ENCODE measurements around the gene SLC4A1AP.
"Not testable (repeated sequence)": the region's sequence is repeated elsewhere in the genome, so short reads cannot be mapped to it uniquely, and the experiment has no call there.

SLC4A1AP gene

GRCh38 chr2:27647737-27648136 is 16.0 kb upstream of the SLC4A1AP start:
- DNase-seq (ENCODE audit: low read depth in 3 of 3, low spot score in 1 of 3): no peak

- DNase-seq (ENCODE audit: low read depth in 3 of 3, low spot score in 1 of 3): no peak
Observed at GRCh38 chr2:27651056-27651455, 12.6 kb upstream of the SLC4A1AP start.

- DNase-seq (ENCODE audit: low read depth in 3 of 3, low spot score in 1 of 3): no peak
Observed at GRCh38 chr2:27652341-27652740, 11.3 kb upstream of the SLC4A1AP start.

- no peak for DNase-seq (ENCODE audit: low read depth in 3 of 3, low spot score in 1 of 3)
Observed at GRCh38 chr2:27652790-27653189, 10.9 kb upstream of the SLC4A1AP start.

GRCh38 chr2:27653397-27653796 is 10.3 kb upstream of the SLC4A1AP start:
- no peak for DNase-seq (ENCODE audit: low read depth in 3 of 3, low spot score in 1 of 3)

GRCh38 chr2:27655155-27655951 is 8.3 kb upstream of the SLC4A1AP start:
- DNase-seq (ENCODE audit: low read depth in 3 of 3, low spot score in 1 of 3): no peak

- no peak for DNase-seq (ENCODE audit: low read depth in 3 of 3, low spot score in 1 of 3)
Observed at GRCh38 chr2:27661371-27661770, 2.3 kb upstream of the SLC4A1AP start.

GRCh38 chr2:27664154-27664574 is 475 bp downstream of the SLC4A1AP start:
- DNase-seq (ENCODE audit: low read depth in 3 of 3, low spot score in 1 of 3): no peak

- no peak for DNase-seq (ENCODE audit: low read depth in 3 of 3, low spot score in 1 of 3)
Observed at GRCh38 chr2:27664622-27665363, 1.1 kb downstream of the SLC4A1AP start.

- DNase-seq (ENCODE audit: low read depth in 3 of 3, low spot score in 1 of 3): no peak
Observed at GRCh38 chr2:27667446-27667845, 3.8 kb downstream of the SLC4A1AP start.

- DNase-seq (ENCODE audit: low read depth in 3 of 3, low spot score in 1 of 3): no peak
Observed at GRCh38 chr2:27671235-27671634, 7.5 kb downstream of the SLC4A1AP start.

- no peak for DNase-seq (ENCODE audit: low read depth in 3 of 3, low spot score in 1 of 3)
Observed at GRCh38 chr2:27672723-27673486, 9.2 kb downstream of the SLC4A1AP start.

GRCh38 chr2:27680571-27680970 is 16.9 kb downstream of the SLC4A1AP start:
- no peak for DNase-seq (ENCODE audit: low read depth in 3 of 3, low spot score in 1 of 3)

- no peak for DNase-seq (ENCODE audit: low read depth in 3 of 3, low spot score in 1 of 3)
Observed at GRCh38 chr2:27681841-27682240, 18.2 kb downstream of the SLC4A1AP start.

GRCh38 chr2:27682334-27682771 is 18.7 kb downstream of the SLC4A1AP start:
- DNase-seq (ENCODE audit: low read depth in 3 of 3, low spot score in 1 of 3): not testable (repeated sequence)

- DNase-seq (ENCODE audit: low read depth in 3 of 3, low spot score in 1 of 3): peak; percentile 63 to 72 (median 72)
Observed at GRCh38 chr2:27683390-27684071, 19.8 kb downstream of the SLC4A1AP start.

GRCh38 chr2:27685006-27685405 is 21.3 kb downstream of the SLC4A1AP start:
- not testable (repeated sequence) for DNase-seq (ENCODE audit: low read depth in 3 of 3, low spot score in 1 of 3)

- no peak for DNase-seq (ENCODE audit: low read depth in 3 of 3, low spot score in 1 of 3)
Observed at GRCh38 chr2:27685577-27685976, 21.9 kb downstream of the SLC4A1AP start.

- no peak for DNase-seq (ENCODE audit: low read depth in 3 of 3, low spot score in 1 of 3)
Observed at GRCh38 chr2:27687232-27687631, 23.5 kb downstream of the SLC4A1AP start.

- DNase-seq (ENCODE audit: low read depth in 3 of 3, low spot score in 1 of 3): no peak
Observed at GRCh38 chr2:27689424-27689823, 25.7 kb downstream of the SLC4A1AP start.

GRCh38 chr2:27690052-27690451 is 26.4 kb downstream of the SLC4A1AP start:
- no peak for DNase-seq (ENCODE audit: low read depth in 3 of 3, low spot score in 1 of 3)

Data from stimulated activated CD4-positive, alpha-beta T cell treated with anti-CD3 and anti-CD28 coated beads, TNF-alpha, amount 100 ng/mL, for 1 hour (primary cell).